SK-N-MC (cell line): ENCODE measurements around the gene KCTD4.
"Not testable (repeated sequence)": the region's sequence is repeated elsewhere in the genome, so short reads cannot be mapped to it uniquely, and the experiment has no call there.

Experiments used
- DNase-seq: peaks from one replicate; pipeline ENCODE4 v3.0.0-alpha.2; 2011; ENCODE audit warnings: low read depth, low spot score
- H3K27ac ChIP-seq: fragments of 200-600 bp; sonication (generic); 2 replicates; pipeline ENCODE4 v1.5.1; 2016; ENCODE audit warnings: mixed run types
- H3K36me3 ChIP-seq: fragments of 200-600 bp; sonication (generic); 2 replicates; pipeline ENCODE4 v1.6.1; 2017; ENCODE audit warnings: antibody characterized with exemption, low read length, mixed read lengths; ENCODE audit not compliant: insufficient read depth
- H3K4me3 ChIP-seq: fragments of 200-600 bp; sonication (generic); 2 replicates; pipeline ENCODE4 v1.5.1; 2016
- H3K9ac ChIP-seq: fragments of 200-600 bp; sonication (generic); 2 replicates; pipeline ENCODE4 v1.8.0; 2017; ENCODE audit warnings: mixed run types, mixed read lengths; ENCODE audit not compliant: insufficient read length
- H3K9me3 ChIP-seq: fragments of 200-600 bp; sonication (generic); 2 replicates; pipeline ENCODE4 v1.6.1; 2017; ENCODE audit warnings: low read depth, mild to moderate bottlenecking, antibody characterized with exemption, low read length, moderate library complexity, mixed read lengths
- EZH2 ChIP-seq: fragments of 200-600 bp; sonication (generic); IDR thresholded peaks from one replicate; pipeline ENCODE4 v1.6.1; 2017; ENCODE audit warnings: antibody characterized with exemption
- FOXP2 ChIP-seq: optimal IDR thresholded peaks from 2 replicates; pipeline ENCODE3; 2011; ENCODE audit warnings: mild to moderate bottlenecking, moderate library complexity; ENCODE audit not compliant: insufficient read depth; ENCODE audit errors: extremely low read length, control extremely low read depth
- POLR2AphosphoS5 ChIP-seq: IDR thresholded peaks from 2 replicates; pipeline ENCODE4 v1.6.1; 2012; ENCODE audit warnings: mild to moderate bottlenecking, low read depth, low read length, borderline replicate concordance

KCTD4 gene

GRCh38 chr13:45200701-45201232 lies at the start of gene KCTD4:
Gene KCTD4, minus strand, starts transcription at chr13:45201045. Its CDS starts 6,478 bp downstream, at chr13:45194567.
- Histone ChIP-seq H3K9me3 (no peaks in the 10 kb centered on the region), H3K4me3 (no peak within 1 kb of the TSS), H3K27ac (no peak within 1 kb of the TSS), H3K36me3 (no peaks in the 10 kb centered on the region), H3K9ac (no peak within 1 kb of the TSS)
- DNase-seq: no peak
- TF ChIP-seq POLR2AphosphoS5 (no peak), EZH2 (no peak), FOXP2 (no peak)

GRCh38 chr13:45249662-45250061 lies 48.8 kb upstream of the KCTD4 start:
- no peak for TF ChIP-seq POLR2AphosphoS5
- no peak for TF ChIP-seq FOXP2
- TF ChIP-seq EZH2: no peak
- H3K9me3 ChIP-seq: no peaks in the 10 kb centered on the region
- no peak overlapping the region for H3K4me3 ChIP-seq
- DNase-seq: no peak
- no peak overlapping the region for H3K9ac ChIP-seq
- no peak overlapping the region for H3K27ac ChIP-seq
- H3K36me3 ChIP-seq: peaks cover 19% of the 10 kb centered on the region

- DNase-seq, H3K9ac ChIP-seq, H3K9me3 ChIP-seq, H3K4me3 ChIP-seq, H3K27ac ChIP-seq, H3K36me3 ChIP-seq: not testable (repeated sequence)
These were observed 43.9 kb upstream of the KCTD4 start for GRCh38 chr13:45244736-45245135.

GRCh38 chr13:45243077-45243476 lies 42.2 kb upstream of the KCTD4 start:
- H3K36me3 ChIP-seq: no peaks in the 10 kb centered on the region
- no peak for TF ChIP-seq FOXP2
- TF ChIP-seq EZH2: no peak
- no peak for TF ChIP-seq POLR2AphosphoS5
- no peak for DNase-seq
- no peak overlapping the region for H3K9ac ChIP-seq
- no peaks in the 10 kb centered on the region for H3K9me3 ChIP-seq
- H3K27ac ChIP-seq: peak overlapping the region; percentile 88; the same call in 1 of the 2 replicates
- no peak overlapping the region; the same call in 1 of the 2 replicates for H3K4me3 ChIP-seq

- no peak for DNase-seq
- H3K27ac ChIP-seq: peak overlapping the region; percentile 88
- no peaks in the 10 kb centered on the region for H3K36me3 ChIP-seq
- no peaks in the 10 kb centered on the region for H3K9me3 ChIP-seq
- TF ChIP-seq EZH2 (no peak), FOXP2 (no peak), POLR2AphosphoS5 (no peak)
- H3K9ac ChIP-seq: peak overlapping the region; percentile 50
- H3K4me3 ChIP-seq: peak overlapping the region; percentile 59
These were observed 41.7 kb upstream of the KCTD4 start for GRCh38 chr13:45242524-45242923.

GRCh38 chr13:45242070-45242469 lies 41.2 kb upstream of the KCTD4 start:
- H3K9ac ChIP-seq: peak overlapping the region; percentile 50
- no peaks in the 10 kb centered on the region for H3K36me3 ChIP-seq
- peak overlapping the region; percentile 88 for H3K27ac ChIP-seq
- H3K9me3 ChIP-seq: no peaks in the 10 kb centered on the region
- DNase-seq: no peak
- peak overlapping the region; percentile 59 for H3K4me3 ChIP-seq
- no peak for TF ChIP-seq EZH2
- no peak for TF ChIP-seq POLR2AphosphoS5
- TF ChIP-seq FOXP2: no peak

GRCh38 chr13:45240143-45240542 lies 39.3 kb upstream of the KCTD4 start:
- no peak overlapping the region for H3K27ac ChIP-seq
- H3K9me3 ChIP-seq: no peaks in the 10 kb centered on the region
- H3K36me3 ChIP-seq: no peaks in the 10 kb centered on the region
- DNase-seq: no peak
- TF ChIP-seq EZH2 (no peak), FOXP2 (no peak), POLR2AphosphoS5 (no peak)
- H3K9ac ChIP-seq: no peak overlapping the region
- no peak overlapping the region for H3K4me3 ChIP-seq

- TF ChIP-seq FOXP2: no peak
- no peak for TF ChIP-seq POLR2AphosphoS5
- TF ChIP-seq EZH2: no peak
- no peaks in the 10 kb centered on the region for H3K36me3 ChIP-seq
- DNase-seq: no peak
These were observed 38.3 kb upstream of the KCTD4 start for GRCh38 chr13:45238945-45239795.

GRCh38 chr13:45232591-45232990 lies 31.7 kb upstream of the KCTD4 start:
- Histone ChIP-seq H3K4me3 (no peak overlapping the region), H3K9me3 (no peaks in the 10 kb centered on the region), H3K36me3 (no peaks in the 10 kb centered on the region), H3K9ac (no peak overlapping the region), H3K27ac (no peak overlapping the region)
- TF ChIP-seq POLR2AphosphoS5: no peak
- no peak for TF ChIP-seq FOXP2
- TF ChIP-seq EZH2: no peak
- DNase-seq: no peak

More at GRCh38 chr13:45238945-45239795, 38.3 kb upstream of the KCTD4 start:
- H3K4me3 ChIP-seq: no peak overlapping the region
- no peaks in the 10 kb centered on the region for H3K9me3 ChIP-seq
- no peak overlapping the region for H3K9ac ChIP-seq
- H3K27ac ChIP-seq: 0 out of 2 replicates have a peak overlapping the region, but pooled peaks have one; percentile 59
